NCI-H82 treated with DMSO at 0.1 percent for 48 hours (cell line): ENCODE data around the gene CD209.

ENCODE experiments used
- DNase-seq: peaks from one replicate; lab custom pipeline; 2025; ENCODE audit not compliant: unreplicated experiment; lab: John Stamatoyannopoulos, UW

CD209 gene

GRCh38 chr19:7709932-7710460 is 37.3 kb downstream of the CD209 start:
- DNase-seq: no peak

- DNase-seq: no peak
These were observed 40.3 kb downstream of the CD209 start for GRCh38 chr19:7706955-7707456.

GRCh38 chr19:7706188-7706954 is 41.0 kb downstream of the CD209 start:
- no peak for DNase-seq

- DNase-seq: no peak
These were observed 41.7 kb downstream of the CD209 start for GRCh38 chr19:7705387-7706187.

GRCh38 chr19:7704280-7705060 is 42.9 kb downstream of the CD209 start:
- no peak for DNase-seq

- no peak for DNase-seq
These were observed 44.0 kb downstream of the CD209 start for GRCh38 chr19:7703332-7703731.

- DNase-seq: no peak
These were observed 45.5 kb downstream of the CD209 start, which contains the start of gene FCER2 for GRCh38 chr19:7701654-7702457. Gene FCER2 (minus strand): TSS chr19:7702131. CDS start chr19:7699760, 2,371 bp downstream.

GRCh38 chr19:7701049-7701653 is 46.2 kb downstream of the CD209 start:
- DNase-seq: no peak

GRCh38 chr19:7699417-7700401 is 47.6 kb downstream of the CD209 start:
- DNase-seq: no peak

GRCh38 chr19:7699003-7699402 is 48.3 kb downstream of the CD209 start:
- no peak for DNase-seq

- DNase-seq: no peak
These were observed 48.8 kb downstream of the CD209 start for GRCh38 chr19:7698583-7698982.

- DNase-seq: no peak
These were observed 49.5 kb downstream of the CD209 start for GRCh38 chr19:7697721-7698287.

GRCh38 chr19:7694499-7694898 is 52.8 kb downstream of the CD209 start:
- DNase-seq: no peak

- DNase-seq: no peak
These were observed 54.8 kb downstream of the CD209 start for GRCh38 chr19:7692417-7693088.

- DNase-seq: no peak
These were observed 55.8 kb downstream of the CD209 start for GRCh38 chr19:7691497-7691896.

- DNase-seq: no peak
These were observed 56.5 kb downstream of the CD209 start for GRCh38 chr19:7690779-7691258.
